Neural cell (in vitro differentiated cells): ENCODE data around the gene C6orf163.

Experiments
- EP300 ChIP-seq: fragments of 450-650 bp; conservative IDR thresholded peaks from 2 replicates; pipeline ENCODE4 v1.6.1; 2014; ENCODE audit warnings: antibody characterized with exemption, mild to moderate bottlenecking, moderate library complexity; ENCODE audit not compliant: poor library complexity, severe bottlenecking
- EZH2 ChIP-seq: fragments of 200-600, 300-800 bp; shearing (Covaris generic), sonication (generic); IDR thresholded peaks from 2 replicates; pipeline ENCODE4 v1.6.1; 2014; ENCODE audit warnings: antibody characterized with exemption, low read length, borderline replicate concordance, mild to moderate bottlenecking; ENCODE audit not compliant: insufficient read depth, poor library complexity, severe bottlenecking
- MXI1 ChIP-seq: fragments of 450-650 bp; conservative IDR thresholded peaks from 2 replicates; pipeline ENCODE4 v1.6.1; 2014; ENCODE audit warnings: antibody characterized with exemption, mild to moderate bottlenecking; ENCODE audit not compliant: poor library complexity, severe bottlenecking
- POLR2AphosphoS5 ChIP-seq: IDR thresholded peaks from 2 replicates; pipeline ENCODE4 v1.6.1; 2012
- RAD21 ChIP-seq: fragments of 450-650 bp; conservative IDR thresholded peaks from 2 replicates; pipeline ENCODE4 v1.6.1; 2014; ENCODE audit warnings: antibody characterized with exemption, mild to moderate bottlenecking, moderate library complexity
- TAF1 ChIP-seq: IDR thresholded peaks from 2 replicates; pipeline ENCODE4 v1.6.1; 2012; ENCODE audit warnings: low read depth
- TF ChIP-seq, protein P1 (sequence below): fragments of 450-650 bp; IDR thresholded peaks from 2 replicates; pipeline ENCODE4 v1.5.1; 2014; ENCODE audit warnings: antibody characterized with exemption, mild to moderate bottlenecking, moderate library complexity; ENCODE audit not compliant: poor library complexity, severe bottlenecking

DNA sequence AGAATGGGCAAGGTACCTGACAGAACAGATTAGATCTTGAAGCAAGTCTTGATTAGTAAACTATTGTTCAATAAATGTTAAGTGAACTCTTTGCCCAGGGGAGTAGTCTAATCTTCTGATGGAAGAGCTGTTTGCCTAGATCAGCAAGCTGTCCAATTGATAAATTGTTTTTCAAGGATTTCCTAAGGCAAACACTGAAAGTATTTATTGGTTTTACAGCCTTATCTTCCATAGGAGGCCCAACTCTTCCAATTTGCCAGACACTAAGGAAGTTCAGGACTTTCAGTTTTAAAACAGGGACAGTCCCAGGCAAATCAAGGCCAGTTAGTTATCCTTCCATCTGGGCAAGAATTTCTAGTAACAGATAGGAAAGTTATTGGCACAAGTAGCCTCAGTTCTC is 1.8 kb upstream of the C6orf163 start:
- TF ChIP-seq, protein P1, sequence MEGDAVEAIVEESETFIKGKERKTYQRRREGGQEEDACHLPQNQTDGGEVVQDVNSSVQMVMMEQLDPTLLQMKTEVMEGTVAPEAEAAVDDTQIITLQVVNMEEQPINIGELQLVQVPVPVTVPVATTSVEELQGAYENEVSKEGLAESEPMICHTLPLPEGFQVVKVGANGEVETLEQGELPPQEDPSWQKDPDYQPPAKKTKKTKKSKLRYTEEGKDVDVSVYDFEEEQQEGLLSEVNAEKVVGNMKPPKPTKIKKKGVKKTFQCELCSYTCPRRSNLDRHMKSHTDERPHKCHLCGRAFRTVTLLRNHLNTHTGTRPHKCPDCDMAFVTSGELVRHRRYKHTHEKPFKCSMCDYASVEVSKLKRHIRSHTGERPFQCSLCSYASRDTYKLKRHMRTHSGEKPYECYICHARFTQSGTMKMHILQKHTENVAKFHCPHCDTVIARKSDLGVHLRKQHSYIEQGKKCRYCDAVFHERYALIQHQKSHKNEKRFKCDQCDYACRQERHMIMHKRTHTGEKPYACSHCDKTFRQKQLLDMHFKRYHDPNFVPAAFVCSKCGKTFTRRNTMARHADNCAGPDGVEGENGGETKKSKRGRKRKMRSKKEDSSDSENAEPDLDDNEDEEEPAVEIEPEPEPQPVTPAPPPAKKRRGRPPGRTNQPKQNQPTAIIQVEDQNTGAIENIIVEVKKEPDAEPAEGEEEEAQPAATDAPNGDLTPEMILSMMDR = no peak
- TF ChIP-seq POLR2AphosphoS5 (no peak), EP300 (no peak), EZH2 (no peak), RAD21 (no peak), MXI1 (no peak), TAF1 (no peak)
